ENCODE measurements around the gene MARCHF6.
"Not testable (repeated sequence)": the region's sequence is repeated elsewhere in the genome, so short reads cannot be mapped to it uniquely, and the experiment has no call there.

The MARCHF6 gene

GRCh38 chr5:10387690-10388089 lies 34.2 kb downstream of the MARCHF6 start:
- DNase-seq, result no peak

- no peak for DNase-seq
Measured at GRCh38 chr5:10391130-10391529, 37.6 kb downstream of the MARCHF6 start.

GRCh38 chr5:10392567-10393328 lies 39.3 kb downstream of the MARCHF6 start:
- DNase-seq, result not testable (repeated sequence)

GRCh38 chr5:10393491-10393890 lies 40.0 kb downstream of the MARCHF6 start:
- DNase-seq, result no peak

DNA sequence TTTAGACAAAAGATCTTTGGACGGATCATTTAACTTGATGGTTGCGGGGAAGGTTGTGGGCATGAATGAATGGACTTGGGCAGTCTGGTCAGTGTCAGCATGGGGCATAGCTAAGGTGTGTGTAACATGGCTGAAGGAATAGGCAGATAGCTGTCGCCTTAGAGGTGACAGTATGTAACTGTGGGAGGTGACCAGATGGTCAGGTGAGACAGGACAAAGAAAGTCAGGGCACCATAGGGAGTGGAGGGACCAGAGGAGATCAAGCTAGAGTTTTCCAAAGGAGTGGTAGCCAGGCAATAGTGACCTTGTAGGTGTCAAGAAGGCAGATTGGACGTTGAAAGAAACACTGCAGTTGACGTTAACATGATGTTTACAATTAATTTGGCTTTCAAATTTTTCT lies 43.1 kb downstream of the MARCHF6 start:
- no peak for DNase-seq

GRCh38 chr5:10399839-10400238 lies 46.3 kb downstream of the MARCHF6 start:
- DNase-seq, result no peak

GRCh38 chr5:10400411-10400810 lies 46.9 kb downstream of the MARCHF6 start:
- no peak for DNase-seq

DNA sequence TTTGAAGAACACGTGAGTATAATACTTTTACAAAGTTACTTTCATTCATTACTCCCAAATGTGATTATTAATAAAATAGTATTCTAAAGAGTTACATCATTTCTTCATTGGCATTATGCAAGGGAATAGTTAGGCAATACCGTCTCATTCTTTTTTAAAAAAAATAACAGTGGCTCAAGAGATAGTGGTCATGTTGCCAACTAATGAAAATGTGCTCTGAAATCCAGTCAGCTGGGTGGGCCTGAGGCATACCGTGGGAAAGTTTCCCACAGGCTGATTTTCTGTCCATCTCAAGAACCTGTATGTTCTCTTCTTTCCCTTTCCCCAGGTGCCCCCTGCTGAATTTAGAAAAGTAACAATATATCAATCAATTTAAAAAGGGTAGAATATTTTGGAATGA lies 47.3 kb downstream of the MARCHF6 start:
- DNase-seq, result no peak

DNA sequence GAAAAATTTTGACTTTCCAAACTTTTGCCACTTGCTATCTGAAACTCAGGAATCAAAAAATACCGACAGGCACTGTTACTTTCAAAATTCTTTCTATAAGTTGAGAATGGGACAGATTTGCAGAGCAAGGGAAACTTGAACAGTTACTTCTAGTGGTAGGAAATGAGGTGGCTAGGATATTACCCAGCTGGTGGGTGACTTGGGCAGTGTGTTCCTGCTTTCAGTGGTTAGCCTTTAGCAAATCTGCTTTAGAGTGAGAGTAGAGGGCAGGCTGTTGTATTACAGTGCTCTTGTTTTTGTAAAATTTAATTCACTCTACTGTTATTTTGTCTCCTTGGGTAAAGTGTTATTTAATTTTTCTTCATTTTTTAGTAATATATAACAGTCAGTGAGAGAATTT lies 48.0 kb downstream of the MARCHF6 start:
- no peak for DNase-seq
